ENCODE data around the gene GARIN5B.

GRCh38 chr19:55362990-55363716 is at the start of gene GARIN5B:
- TF ChIP-seq RCOR1 (IDR thresholded peaks at IDR 0.05; ENCODE audit: low read length) (no peak), CTCF (IDR thresholded peaks at IDR 0.05) (no peak), EZH2phosphoT487 (IDR thresholded peaks at IDR 0.05; ENCODE audit: borderline replicate concordance, low read depth) (no peak), TAF1 (IDR thresholded peaks at IDR 0.05; ENCODE audit: borderline replicate concordance, low read depth, low read length) (no peak), MXI1 (IDR thresholded peaks at IDR 0.05; ENCODE audit: low read depth, low read length) (no peak), NRF1 (IDR thresholded peaks at IDR 0.05; ENCODE audit: low read depth, low read length) (no peak), PBX3 (IDR thresholded peaks at IDR 0.05) (no peak), JUND (IDR thresholded peaks at IDR 0.05) (no peak), TEAD4 (IDR thresholded peaks at IDR 0.05; ENCODE audit: borderline replicate concordance, insufficient read depth) (no peak), POLR2AphosphoS5 (IDR thresholded peaks at IDR 0.05; ENCODE audit: low read depth, low read length) (no peak), FOXJ3 (CRISPR knock-in tag; IDR thresholded peaks at IDR 0.05) (no peak), SMC3 (IDR thresholded peaks at IDR 0.05; ENCODE audit: low read depth, low read length) (no peak), YY1 (IDR thresholded peaks at IDR 0.05; ENCODE audit: low read depth) (no peak), RFX5 (IDR thresholded peaks at IDR 0.05; ENCODE audit: low read length) (no peak)
